Dendritic cell treated with granulocyte-macrophage colony-stimulating factor and Interleukin-4, amounts not matched to agents 40 ng/mL and 50 ng/mL, for 4 days (primary cell): ENCODE data around the gene OSBPL6.

Source experiments
- H3K27ac Mint-ChIP-seq: one replicate; pipeline ENCODE4 v1.8.0; 2022; ENCODE audit warnings: mild to moderate bottlenecking, mixed read lengths
- H3K27me3 Mint-ChIP-seq: one replicate; pipeline ENCODE4 v1.8.0; 2022; ENCODE audit warnings: mild to moderate bottlenecking, mixed read lengths
- H3K36me3 Mint-ChIP-seq: one replicate; pipeline ENCODE4 v1.8.0; 2022; ENCODE audit warnings: low read depth, mixed read lengths
- H3K4me1 Mint-ChIP-seq: one replicate; pipeline ENCODE4 v1.8.0; 2022; ENCODE audit warnings: low read depth, mixed read lengths
- H3K4me3 Mint-ChIP-seq: one replicate; pipeline ENCODE4 v1.8.0; 2022; ENCODE audit warnings: mild to moderate bottlenecking, moderate library complexity, mixed read lengths
- H3K9me3 Mint-ChIP-seq: one replicate; pipeline ENCODE4 v1.8.0; 2022; ENCODE audit warnings: mixed read lengths
- intact Hi-C: fragments of 100-400 bp; cut with micrococcal nuclease; formaldehyde crosslinking; loops from one replicate; pipeline ENCODE4 v1.15.0; 2022

The OSBPL6 gene

GRCh38 chr2:178263159-178263860, 69.0 kb downstream of the OSBPL6 start:
- H3K4me1 Mint-ChIP-seq = no peaks in the 10 kb centered on the region
- H3K9me3 Mint-ChIP-seq = no peaks in the 10 kb centered on the region
- no peaks in the 10 kb centered on the region for H3K27me3 Mint-ChIP-seq
- H3K27ac Mint-ChIP-seq = no peak overlapping the region
- no peak overlapping the region for H3K4me3 Mint-ChIP-seq
- no peaks in the 10 kb centered on the region for H3K36me3 Mint-ChIP-seq
- intact Hi-C loops = no loop called here

- Mint-ChIP-seq H3K36me3 (no peaks in the 10 kb centered on the region), H3K9me3 (no peaks in the 10 kb centered on the region), H3K4me1 (no peaks in the 10 kb centered on the region), H3K27ac (no peak overlapping the region), H3K27me3 (no peaks in the 10 kb centered on the region), H3K4me3 (no peak overlapping the region)
- intact Hi-C loops = no loop called here
These were observed 69.9 kb downstream of the OSBPL6 start for GRCh38 chr2:178264211-178264610.

- Mint-ChIP-seq H3K36me3 (no peaks in the 10 kb centered on the region), H3K9me3 (no peaks in the 10 kb centered on the region), H3K4me3 (no peak overlapping the region), H3K27ac (no peak overlapping the region), H3K4me1 (no peaks in the 10 kb centered on the region), H3K27me3 (no peaks in the 10 kb centered on the region)
- intact Hi-C loops = no loop called here
These were observed 71.5 kb downstream of the OSBPL6 start for GRCh38 chr2:178265851-178266250.

GRCh38 chr2:178266445-178266844, 72.1 kb downstream of the OSBPL6 start:
- intact Hi-C loops = no loop called here
- Mint-ChIP-seq H3K4me3 (no peak overlapping the region), H3K27ac (no peak overlapping the region), H3K36me3 (no peaks in the 10 kb centered on the region), H3K4me1 (no peaks in the 10 kb centered on the region), H3K27me3 (no peaks in the 10 kb centered on the region), H3K9me3 (no peaks in the 10 kb centered on the region)

GRCh38 chr2:178267660-178268059, 73.3 kb downstream of the OSBPL6 start:
- Mint-ChIP-seq H3K27me3 (no peaks in the 10 kb centered on the region), H3K9me3 (no peaks in the 10 kb centered on the region), H3K36me3 (no peaks in the 10 kb centered on the region), H3K4me1 (no peaks in the 10 kb centered on the region), H3K27ac (no peak overlapping the region), H3K4me3 (no peak overlapping the region)
- intact Hi-C loops = no loop called here

- no peak overlapping the region for H3K4me3 Mint-ChIP-seq
- no peak overlapping the region for H3K27ac Mint-ChIP-seq
- intact Hi-C loops = no loop called here
- no peaks in the 10 kb centered on the region for H3K4me1 Mint-ChIP-seq
- H3K36me3 Mint-ChIP-seq = no peaks in the 10 kb centered on the region
- H3K27me3 Mint-ChIP-seq = no peaks in the 10 kb centered on the region
- H3K9me3 Mint-ChIP-seq = no peaks in the 10 kb centered on the region
These were observed 74.1 kb downstream of the OSBPL6 start for GRCh38 chr2:178268435-178268834.

GRCh38 chr2:178269438-178270224, 75.3 kb downstream of the OSBPL6 start:
- Mint-ChIP-seq H3K9me3 (no peaks in the 10 kb centered on the region), H3K27ac (no peak overlapping the region), H3K4me1 (no peaks in the 10 kb centered on the region), H3K27me3 (no peaks in the 10 kb centered on the region), H3K4me3 (no peak overlapping the region), H3K36me3 (no peaks in the 10 kb centered on the region)
- intact Hi-C loops = no loop called here

GRCh38 chr2:178270338-178270737, 76.0 kb downstream of the OSBPL6 start:
- H3K27ac Mint-ChIP-seq = no peak overlapping the region
- H3K4me1 Mint-ChIP-seq = peaks cover 7% of the 10 kb centered on the region
- no peaks in the 10 kb centered on the region for H3K27me3 Mint-ChIP-seq
- intact Hi-C loops = no loop called here
- H3K36me3 Mint-ChIP-seq = no peaks in the 10 kb centered on the region
- H3K9me3 Mint-ChIP-seq = no peaks in the 10 kb centered on the region
- H3K4me3 Mint-ChIP-seq = no peak overlapping the region

GRCh38 chr2:178271094-178271493, 76.8 kb downstream of the OSBPL6 start:
- Mint-ChIP-seq H3K27me3 (no peaks in the 10 kb centered on the region), H3K4me3 (no peak overlapping the region), H3K9me3 (no peaks in the 10 kb centered on the region), H3K4me1 (peaks cover 11% of the 10 kb centered on the region), H3K36me3 (no peaks in the 10 kb centered on the region), H3K27ac (no peak overlapping the region)
- intact Hi-C loops = no loop called here

GRCh38 chr2:178271629-178272333, 77.5 kb downstream of the OSBPL6 start:
- intact Hi-C loops = no loop called here
- peaks cover 16% of the 10 kb centered on the region for H3K4me1 Mint-ChIP-seq
- H3K9me3 Mint-ChIP-seq = no peaks in the 10 kb centered on the region
- H3K4me3 Mint-ChIP-seq = no peak overlapping the region
- H3K27me3 Mint-ChIP-seq = no peaks in the 10 kb centered on the region
- H3K36me3 Mint-ChIP-seq = no peaks in the 10 kb centered on the region
- H3K27ac Mint-ChIP-seq = no peak overlapping the region

GRCh38 chr2:178273787-178274360, 79.6 kb downstream of the OSBPL6 start:
- H3K9me3 Mint-ChIP-seq = no peaks in the 10 kb centered on the region
- no peaks in the 10 kb centered on the region for H3K36me3 Mint-ChIP-seq
- H3K4me3 Mint-ChIP-seq = no peak overlapping the region
- intact Hi-C loops = no loop called here
- no peak overlapping the region for H3K27ac Mint-ChIP-seq
- H3K27me3 Mint-ChIP-seq = peaks cover 1% of the 10 kb centered on the region
- H3K4me1 Mint-ChIP-seq = peaks cover 16% of the 10 kb centered on the region

GRCh38 chr2:178275600-178275999, 81.3 kb downstream of the OSBPL6 start:
- Mint-ChIP-seq H3K27me3 (peaks cover 1% of the 10 kb centered on the region), H3K27ac (peak overlapping the region; percentile 39)
- intact Hi-C loops = loop anchor here (5.0 kb wide), 1 partner anchor 83 kb away; the partner anchor contains the start of gene OSBPL6

GRCh38 chr2:178277741-178278197, 83.5 kb downstream of the OSBPL6 start:
- Mint-ChIP-seq H3K36me3 (no peaks in the 10 kb centered on the region), H3K27ac (no peak overlapping the region), H3K4me3 (no peak overlapping the region), H3K9me3 (no peaks in the 10 kb centered on the region), H3K4me1 (peaks cover 27% of the 10 kb centered on the region), H3K27me3 (peaks cover 1% of the 10 kb centered on the region)
- intact Hi-C loops = loop anchor here (5.0 kb wide), 1 partner anchor 85 kb away; the partner anchor contains the start of gene OSBPL6

More at GRCh38 chr2:178275600-178275999, 81.3 kb downstream of the OSBPL6 start:
- no peak overlapping the region for H3K4me3 Mint-ChIP-seq
- no peaks in the 10 kb centered on the region for H3K36me3 Mint-ChIP-seq
- no peaks in the 10 kb centered on the region for H3K9me3 Mint-ChIP-seq
- H3K4me1 Mint-ChIP-seq = peaks cover 16% of the 10 kb centered on the region
